Parathyroid adenoma (tissue), 2 donors: ENCODE results near the gene SPATA9.

Experiments
- H2AFZ ChIP-seq: fragments of 300-600 bp; sonication (generic); one replicate; pipeline ENCODE4 v1.7.0; 2017; ENCODE audit warnings: antibody characterized with exemption, mild to moderate bottlenecking
- H3K27ac ChIP-seq: fragments of 300-600 bp; sonication (generic); one replicate; pipeline ENCODE4 v1.7.0; 2017
- H3K27me3 ChIP-seq: fragments of 300-600 bp; sonication (generic); one replicate; pipeline ENCODE4 v1.7.0; 2017; ENCODE audit warnings: low read length; ENCODE audit not compliant: control insufficient read depth, insufficient read depth
- H3K36me3 ChIP-seq: fragments of 300-600 bp; sonication (generic); one replicate; pipeline ENCODE4 v1.7.0; 2017; ENCODE audit warnings: low read length; ENCODE audit not compliant: control insufficient read depth, insufficient read depth
- H3K4me1 ChIP-seq: fragments of 300-600 bp; sonication (generic); one replicate; pipeline ENCODE4 v1.7.0; 2017; ENCODE audit warnings: control low read depth
- H3K4me2 ChIP-seq: fragments of 300-600 bp; sonication (generic); one replicate; pipeline ENCODE4 v1.7.0; 2017; ENCODE audit warnings: low read length
- H3K4me3 ChIP-seq: fragments of 300-600 bp; sonication (generic); one replicate; pipeline ENCODE4 v1.7.0; 2017; ENCODE audit warnings: low read depth, low read length
- H3K79me2 ChIP-seq: fragments of 300-600 bp; sonication (generic); one replicate; pipeline ENCODE4 v1.7.0; 2017; ENCODE audit warnings: control low read depth
- H3K9ac ChIP-seq: fragments of 300-600 bp; sonication (generic); one replicate; pipeline ENCODE4 v1.7.0; 2017; ENCODE audit warnings: mild to moderate bottlenecking
- H3K9me3 ChIP-seq: fragments of 300-600 bp; sonication (generic); one replicate; pipeline ENCODE4 v1.7.0; 2017; ENCODE audit warnings: low read length; ENCODE audit not compliant: control insufficient read depth
- TF ChIP-seq, protein P1 (sequence below): fragments of 300-600 bp; sonication (generic); IDR thresholded peaks from one replicate; pipeline ENCODE4 v1.7.0; 2017; ENCODE audit warnings: antibody characterized with exemption, mild to moderate bottlenecking
- donor health status: primary hyperparathyroidism.

The SPATA9 gene

GRCh38 chr5:95704150-95704549 is 21.4 kb upstream of the SPATA9 start:
- Histone ChIP-seq H3K4me1 (no peaks in the 10 kb centered on the region), H3K36me3 (no peaks in the 10 kb centered on the region), H3K4me2 (no peak overlapping the region), H3K4me3 (no peak overlapping the region), H3K9ac (no peak overlapping the region), H3K27me3 (no peaks in the 10 kb centered on the region), H3K79me2 (no peaks in the 10 kb centered on the region), H3K9me3 (no peaks in the 10 kb centered on the region), H2AFZ (no peak overlapping the region), H3K27ac (no peak overlapping the region)
- TF ChIP-seq, protein P1, sequence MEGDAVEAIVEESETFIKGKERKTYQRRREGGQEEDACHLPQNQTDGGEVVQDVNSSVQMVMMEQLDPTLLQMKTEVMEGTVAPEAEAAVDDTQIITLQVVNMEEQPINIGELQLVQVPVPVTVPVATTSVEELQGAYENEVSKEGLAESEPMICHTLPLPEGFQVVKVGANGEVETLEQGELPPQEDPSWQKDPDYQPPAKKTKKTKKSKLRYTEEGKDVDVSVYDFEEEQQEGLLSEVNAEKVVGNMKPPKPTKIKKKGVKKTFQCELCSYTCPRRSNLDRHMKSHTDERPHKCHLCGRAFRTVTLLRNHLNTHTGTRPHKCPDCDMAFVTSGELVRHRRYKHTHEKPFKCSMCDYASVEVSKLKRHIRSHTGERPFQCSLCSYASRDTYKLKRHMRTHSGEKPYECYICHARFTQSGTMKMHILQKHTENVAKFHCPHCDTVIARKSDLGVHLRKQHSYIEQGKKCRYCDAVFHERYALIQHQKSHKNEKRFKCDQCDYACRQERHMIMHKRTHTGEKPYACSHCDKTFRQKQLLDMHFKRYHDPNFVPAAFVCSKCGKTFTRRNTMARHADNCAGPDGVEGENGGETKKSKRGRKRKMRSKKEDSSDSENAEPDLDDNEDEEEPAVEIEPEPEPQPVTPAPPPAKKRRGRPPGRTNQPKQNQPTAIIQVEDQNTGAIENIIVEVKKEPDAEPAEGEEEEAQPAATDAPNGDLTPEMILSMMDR: no peak

DNA sequence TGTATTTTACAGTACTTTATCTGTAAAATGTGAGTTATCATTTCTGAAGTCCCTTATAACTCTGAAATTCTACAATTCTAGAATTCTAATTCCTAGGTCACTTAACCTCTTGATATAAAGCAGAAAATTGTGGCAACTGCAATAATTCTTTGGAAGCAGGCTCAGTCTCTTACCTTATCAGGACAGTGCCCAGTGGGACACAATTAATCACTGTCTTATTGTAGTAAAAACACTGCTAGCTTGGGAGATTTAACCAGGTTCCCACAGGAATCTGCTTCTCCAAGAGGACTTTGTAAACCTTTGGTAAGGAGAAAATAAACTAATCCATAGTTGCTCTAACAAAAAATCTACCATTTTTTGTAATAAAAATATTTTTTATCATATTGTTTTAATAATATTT is 18.3 kb upstream of the SPATA9 start:
- H3K79me2 ChIP-seq: no peaks in the 10 kb centered on the region
- no peaks in the 10 kb centered on the region for H3K27me3 ChIP-seq
- TF ChIP-seq, protein P1: no peak

DNA sequence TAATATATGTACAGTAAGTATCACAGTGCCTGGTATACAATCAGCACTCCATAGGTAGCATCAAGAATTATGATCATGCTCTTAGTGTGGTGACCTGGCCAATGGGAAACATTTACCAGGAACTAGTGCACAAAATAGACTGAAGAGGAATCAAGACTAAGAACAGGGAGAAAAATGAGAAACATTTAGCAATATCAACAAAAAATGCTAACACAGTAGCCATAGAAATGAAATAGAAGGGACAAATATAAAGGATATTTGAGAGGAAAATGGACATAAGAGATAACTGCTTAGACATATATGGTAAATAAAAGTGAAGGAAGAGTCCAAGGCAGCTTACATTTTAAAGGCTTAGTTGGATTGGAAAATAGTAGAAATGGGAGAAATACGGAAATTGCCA is 16.5 kb upstream of the SPATA9 start:
- H2AFZ ChIP-seq: no peak overlapping the region
- TF ChIP-seq, protein P1: no peak
- H3K9me3 ChIP-seq: no peaks in the 10 kb centered on the region
- no peak overlapping the region for H3K4me2 ChIP-seq
- H3K4me3 ChIP-seq: no peak overlapping the region
- H3K9ac ChIP-seq: no peak overlapping the region
- H3K4me1 ChIP-seq: no peaks in the 10 kb centered on the region
- no peaks in the 10 kb centered on the region for H3K79me2 ChIP-seq
- no peaks in the 10 kb centered on the region for H3K36me3 ChIP-seq
- no peak overlapping the region for H3K27ac ChIP-seq
- no peaks in the 10 kb centered on the region for H3K27me3 ChIP-seq

More for the DNA sequence above, 18.3 kb upstream of the SPATA9 start:
- Histone ChIP-seq H3K9ac (no peak overlapping the region), H3K27ac (no peak overlapping the region), H3K4me3 (no peak overlapping the region), H3K4me2 (no peak overlapping the region), H3K4me1 (no peaks in the 10 kb centered on the region), H2AFZ (no peak overlapping the region), H3K9me3 (no peaks in the 10 kb centered on the region), H3K36me3 (no peaks in the 10 kb centered on the region)

DNA sequence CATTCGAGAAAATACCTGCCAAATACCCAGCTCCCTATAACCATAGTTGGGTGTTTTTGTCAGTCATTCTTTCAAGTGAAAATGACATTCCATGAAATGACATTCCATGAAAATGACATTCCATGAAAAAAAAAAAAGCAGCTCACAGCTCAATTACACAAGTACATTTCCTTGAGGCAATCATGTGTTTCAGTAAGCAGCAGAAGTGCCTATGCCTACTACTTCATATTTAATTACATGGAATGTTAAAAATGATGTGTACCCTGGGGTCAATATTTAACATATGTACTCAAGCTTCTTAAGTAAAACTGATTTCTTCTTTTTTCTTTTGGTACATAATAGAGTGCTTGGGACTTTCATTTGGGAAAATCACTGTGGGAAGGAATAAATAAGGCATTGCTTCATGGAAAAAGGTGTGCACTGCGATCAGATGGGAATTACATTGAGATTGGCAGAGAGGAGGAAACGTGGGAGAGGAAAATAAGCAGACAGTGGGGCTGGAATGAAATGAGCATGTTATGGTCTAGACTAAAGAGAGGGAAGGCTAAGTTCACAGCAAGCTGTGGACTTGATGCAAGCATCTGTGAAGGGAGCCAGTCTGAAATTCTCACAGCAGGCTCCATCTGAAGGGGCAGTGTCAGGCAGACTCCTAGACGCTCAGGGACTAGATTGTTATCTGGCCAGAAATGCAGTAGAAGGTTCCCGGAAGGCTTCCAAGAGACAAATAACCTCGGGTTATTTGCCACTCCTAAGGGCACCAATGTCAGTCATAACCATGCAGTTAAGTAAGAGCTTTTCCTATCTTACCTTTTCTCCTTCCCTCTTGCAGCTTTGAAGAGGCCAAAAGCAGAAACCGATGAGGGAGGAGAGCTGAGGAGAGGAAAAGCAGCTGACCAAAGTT is 15.2 kb upstream of the SPATA9 start:
- no peaks in the 10 kb centered on the region for H3K27me3 ChIP-seq
- no peak overlapping the region for H3K4me2 ChIP-seq
- TF ChIP-seq, protein P1: no peak
- no peaks in the 10 kb centered on the region for H3K9me3 ChIP-seq
- no peak overlapping the region for H3K27ac ChIP-seq
- H3K9ac ChIP-seq: no peak overlapping the region
- no peaks in the 10 kb centered on the region for H3K79me2 ChIP-seq
- H3K36me3 ChIP-seq: no peaks in the 10 kb centered on the region
- peak overlapping the region; percentile 1 for H2AFZ ChIP-seq
- no peaks in the 10 kb centered on the region for H3K4me1 ChIP-seq
- no peak overlapping the region for H3K4me3 ChIP-seq

GRCh38 chr5:95690333-95690732 is 7.5 kb upstream of the SPATA9 start:
- TF ChIP-seq, protein P1: no peak
- no peak overlapping the region for H3K4me3 ChIP-seq
- H3K4me1 ChIP-seq: no peaks in the 10 kb centered on the region
- H3K36me3 ChIP-seq: no peaks in the 10 kb centered on the region
- H2AFZ ChIP-seq: no peak overlapping the region
- no peaks in the 10 kb centered on the region for H3K27me3 ChIP-seq
- no peaks in the 10 kb centered on the region for H3K79me2 ChIP-seq
- H3K9ac ChIP-seq: no peak overlapping the region
- no peaks in the 10 kb centered on the region for H3K9me3 ChIP-seq
- H3K27ac ChIP-seq: no peak overlapping the region
- H3K4me2 ChIP-seq: no peak overlapping the region
